Activated T-helper 2 cell treated with anti-CD3 and anti-CD28 coated beads, Interferon-gamma antibody, Interleukin-2, Interleukin-4, amounts not matched to agents 10 μg/mL and 5 μg/mL and 100 μg/mL, durations not matched to agents 14 hours and 24 hours and 36 hours (primary cell): ENCODE results near the gene KLHL6. TPM values are rescaled to one million over a fixed set of nuclear protein-coding genes. Genes with fewer than 3 reads are reported as not detected.

Source experiments
- DNase-seq: peaks from one replicate; pipeline ENCODE4 v3.0.0; 2021; ENCODE audit warnings: low spot score
- H3K27ac Mint-ChIP-seq: one replicate; pipeline ENCODE4 v1.8.0; 2021; ENCODE audit warnings: mixed read lengths
- H3K27me3 Mint-ChIP-seq: one replicate; pipeline ENCODE4 v1.8.0; 2021; ENCODE audit warnings: low read depth, mixed read lengths
- H3K36me3 Mint-ChIP-seq: one replicate; pipeline ENCODE4 v1.8.0; 2021; ENCODE audit warnings: low read depth, mixed read lengths
- H3K4me1 Mint-ChIP-seq: one replicate; pipeline ENCODE4 v1.8.0; 2021; ENCODE audit warnings: low read depth, mixed read lengths
- H3K4me3 Mint-ChIP-seq: one replicate; pipeline ENCODE4 v1.8.0; 2021; ENCODE audit warnings: low read depth, mild to moderate bottlenecking, moderate library complexity, mixed read lengths
- H3K9me3 Mint-ChIP-seq: one replicate; pipeline ENCODE4 v1.8.0; 2021; ENCODE audit warnings: mixed read lengths
- intact Hi-C: fragments of 100-400 bp; cut with micrococcal nuclease; formaldehyde crosslinking; loops from one replicate; pipeline ENCODE4 v1.15.1; 2023
- total RNA-seq: library from RNA; stranded (reverse); gene quantifications from 2 replicates; pipeline ENCODE4 v1.2.3, GENCODE V29; 2022

Gene KLHL6
- total RNA-seq, 1 donor from 2014 or later, result 29.7 TPM

DNA sequence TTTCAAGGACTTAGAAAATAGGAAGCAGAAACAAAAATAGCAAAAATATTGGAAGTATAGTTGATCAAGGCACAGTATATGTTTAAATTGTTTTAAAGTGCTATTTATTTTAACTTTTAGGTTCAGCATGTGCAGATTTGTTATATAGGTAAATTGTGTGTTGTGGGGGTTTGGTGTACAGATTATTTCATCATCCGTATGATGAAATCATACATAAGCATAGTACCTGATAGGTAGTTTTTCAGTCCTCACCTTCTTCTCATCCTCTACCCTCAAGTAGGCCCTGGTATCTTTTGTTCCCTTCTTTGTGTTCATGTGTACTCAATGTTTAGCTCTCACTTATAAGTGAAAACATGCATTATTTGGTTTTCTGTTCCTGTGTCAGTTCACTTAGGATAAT lies 50.9 kb downstream of the KLHL6 start:
- Mint-ChIP-seq H3K36me3 (peaks cover 70% of the 10 kb centered on the region), H3K27ac (no peak overlapping the region), H3K27me3 (no peaks in the 10 kb centered on the region), H3K4me1 (peaks cover 5% of the 10 kb centered on the region), H3K9me3 (no peaks in the 10 kb centered on the region), H3K4me3 (no peak overlapping the region)
- intact Hi-C loops, result no loop called here
- DNase-seq, result no peak

DNA sequence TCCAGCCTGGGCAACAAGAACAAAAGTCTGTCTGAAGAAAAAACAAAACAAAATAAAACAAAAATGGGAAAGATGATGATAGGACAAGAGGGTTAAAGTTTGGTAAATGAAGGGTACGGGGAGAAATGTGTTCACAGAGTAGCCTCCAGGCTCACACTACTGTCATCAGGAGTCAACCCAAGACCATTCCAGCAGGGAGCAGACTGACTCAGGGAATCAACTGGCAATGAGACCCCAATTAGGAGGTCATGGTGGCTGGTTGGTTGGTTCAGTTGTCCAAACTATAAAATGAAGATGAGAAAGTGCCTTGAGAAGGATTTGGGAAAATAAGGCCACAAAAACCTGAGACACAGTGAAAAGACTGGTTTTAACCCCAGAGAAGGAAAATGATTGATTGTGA lies 51.8 kb downstream of the KLHL6 start:
- intact Hi-C loops, result no loop called here
- Mint-ChIP-seq H3K36me3 (peaks cover 74% of the 10 kb centered on the region), H3K27me3 (no peaks in the 10 kb centered on the region), H3K4me1 (peaks cover 5% of the 10 kb centered on the region), H3K9me3 (no peaks in the 10 kb centered on the region), H3K4me3 (no peak overlapping the region), H3K27ac (no peak overlapping the region)
- DNase-seq, result no peak

- H3K36me3 Mint-ChIP-seq, result peaks cover 68% of the 10 kb centered on the region
- H3K27ac Mint-ChIP-seq, result no peak overlapping the region
- no peak for DNase-seq
- H3K9me3 Mint-ChIP-seq, result no peaks in the 10 kb centered on the region
- H3K4me1 Mint-ChIP-seq, result peaks cover 5% of the 10 kb centered on the region
- intact Hi-C loops, result no loop called here
- no peak overlapping the region for H3K4me3 Mint-ChIP-seq
- no peaks in the 10 kb centered on the region for H3K27me3 Mint-ChIP-seq
Observed at GRCh38 chr3:183502237-183503181, 53.0 kb downstream of the KLHL6 start.

GRCh38 chr3:183500981-183501704 lies 54.4 kb downstream of the KLHL6 start:
- Mint-ChIP-seq H3K9me3 (no peaks in the 10 kb centered on the region), H3K4me1 (peaks cover 1% of the 10 kb centered on the region), H3K36me3 (peaks cover 61% of the 10 kb centered on the region), H3K27me3 (no peaks in the 10 kb centered on the region), H3K27ac (no peak overlapping the region), H3K4me3 (no peak overlapping the region)
- DNase-seq, result no peak
- intact Hi-C loops, result no loop called here

GRCh38 chr3:183500319-183500718 lies 55.2 kb downstream of the KLHL6 start:
- no peak for DNase-seq
- peaks cover 59% of the 10 kb centered on the region for H3K36me3 Mint-ChIP-seq
- intact Hi-C loops, result no loop called here
- H3K27ac Mint-ChIP-seq, result no peak overlapping the region
- H3K4me3 Mint-ChIP-seq, result no peak overlapping the region
- no peaks in the 10 kb centered on the region for H3K27me3 Mint-ChIP-seq
- H3K9me3 Mint-ChIP-seq, result no peaks in the 10 kb centered on the region
- peaks cover 1% of the 10 kb centered on the region for H3K4me1 Mint-ChIP-seq

DNA sequence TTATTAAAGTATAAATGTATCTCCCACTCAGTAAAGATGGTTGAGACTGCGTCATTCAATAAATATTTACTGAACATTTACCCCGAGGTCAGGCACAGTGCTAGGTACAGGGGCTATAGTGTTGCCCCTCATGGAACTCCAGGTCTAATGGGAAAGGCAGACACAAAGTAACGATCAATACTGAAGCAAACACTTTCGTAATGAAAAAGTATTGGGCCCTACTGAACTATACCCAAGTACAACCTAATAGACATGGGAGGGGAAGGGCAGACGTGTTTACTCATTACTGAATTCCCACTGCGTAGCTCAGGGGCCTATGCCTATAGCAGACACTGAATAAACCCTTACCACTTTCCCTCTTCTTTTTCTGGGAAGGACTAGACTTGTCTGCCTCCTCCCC lies 56.9 kb downstream of the KLHL6 start:
- Mint-ChIP-seq H3K27ac (no peak overlapping the region), H3K36me3 (peaks cover 55% of the 10 kb centered on the region), H3K4me3 (no peak overlapping the region), H3K9me3 (no peaks in the 10 kb centered on the region), H3K4me1 (peaks cover 1% of the 10 kb centered on the region), H3K27me3 (no peaks in the 10 kb centered on the region)
- intact Hi-C loops, result no loop called here
- DNase-seq, result no peak

DNA sequence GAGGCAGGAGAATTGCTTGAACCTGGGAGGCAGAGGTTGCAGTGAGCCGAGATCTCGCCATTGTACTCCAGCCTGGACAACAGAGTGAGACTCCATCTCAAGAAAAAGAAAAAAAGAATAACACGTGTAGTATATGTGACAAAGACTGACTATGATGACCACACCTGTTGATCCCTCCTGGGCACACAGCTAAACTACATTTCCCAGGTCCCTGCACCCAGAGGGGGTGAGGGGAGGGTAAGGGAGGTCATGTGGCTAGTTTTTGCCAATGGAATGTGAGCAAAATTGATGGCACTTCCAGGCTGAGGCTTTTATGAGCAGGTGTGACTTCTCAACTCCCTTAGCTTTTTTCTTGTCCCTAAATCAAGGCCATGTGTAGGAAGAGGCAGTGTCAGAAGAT lies 58.2 kb downstream of the KLHL6 start:
- Mint-ChIP-seq H3K36me3 (peaks cover 54% of the 10 kb centered on the region), H3K9me3 (no peaks in the 10 kb centered on the region), H3K4me3 (no peak overlapping the region), H3K27ac (no peak overlapping the region), H3K27me3 (no peaks in the 10 kb centered on the region), H3K4me1 (peaks cover 1% of the 10 kb centered on the region)
- DNase-seq, result no peak
- intact Hi-C loops, result no loop called here

DNA sequence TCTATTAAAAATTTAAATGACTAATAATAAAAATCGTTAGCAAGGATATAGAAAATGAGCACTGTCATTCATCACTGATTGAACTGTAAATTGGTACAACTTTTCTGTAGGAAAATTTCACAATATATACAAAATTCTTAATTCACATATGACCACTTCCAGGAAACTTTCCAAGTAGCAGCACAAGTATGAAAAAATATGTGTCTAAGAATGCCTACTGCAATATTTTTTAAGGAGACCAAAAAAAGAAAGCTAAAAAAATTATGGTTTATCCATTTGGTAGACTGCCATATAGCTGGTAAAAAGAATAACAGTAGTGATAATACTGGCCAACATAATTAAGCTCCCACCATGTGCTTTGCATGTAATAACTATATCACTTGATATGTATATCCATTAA lies 59.2 kb downstream of the KLHL6 start:
- DNase-seq, result no peak
- Mint-ChIP-seq H3K36me3 (peaks cover 60% of the 10 kb centered on the region), H3K4me3 (no peak overlapping the region), H3K9me3 (no peaks in the 10 kb centered on the region), H3K27me3 (no peaks in the 10 kb centered on the region), H3K4me1 (peaks cover 1% of the 10 kb centered on the region), H3K27ac (no peak overlapping the region)
- intact Hi-C loops, result no loop called here

- Mint-ChIP-seq H3K4me1 (peaks cover 1% of the 10 kb centered on the region), H3K4me3 (no peak overlapping the region), H3K27ac (no peak overlapping the region), H3K9me3 (no peaks in the 10 kb centered on the region), H3K27me3 (no peaks in the 10 kb centered on the region), H3K36me3 (peaks cover 58% of the 10 kb centered on the region)
- DNase-seq, result no peak
- intact Hi-C loops, result no loop called here
Observed at GRCh38 chr3:183494341-183494740, 61.2 kb downstream of the KLHL6 start.

DNA sequence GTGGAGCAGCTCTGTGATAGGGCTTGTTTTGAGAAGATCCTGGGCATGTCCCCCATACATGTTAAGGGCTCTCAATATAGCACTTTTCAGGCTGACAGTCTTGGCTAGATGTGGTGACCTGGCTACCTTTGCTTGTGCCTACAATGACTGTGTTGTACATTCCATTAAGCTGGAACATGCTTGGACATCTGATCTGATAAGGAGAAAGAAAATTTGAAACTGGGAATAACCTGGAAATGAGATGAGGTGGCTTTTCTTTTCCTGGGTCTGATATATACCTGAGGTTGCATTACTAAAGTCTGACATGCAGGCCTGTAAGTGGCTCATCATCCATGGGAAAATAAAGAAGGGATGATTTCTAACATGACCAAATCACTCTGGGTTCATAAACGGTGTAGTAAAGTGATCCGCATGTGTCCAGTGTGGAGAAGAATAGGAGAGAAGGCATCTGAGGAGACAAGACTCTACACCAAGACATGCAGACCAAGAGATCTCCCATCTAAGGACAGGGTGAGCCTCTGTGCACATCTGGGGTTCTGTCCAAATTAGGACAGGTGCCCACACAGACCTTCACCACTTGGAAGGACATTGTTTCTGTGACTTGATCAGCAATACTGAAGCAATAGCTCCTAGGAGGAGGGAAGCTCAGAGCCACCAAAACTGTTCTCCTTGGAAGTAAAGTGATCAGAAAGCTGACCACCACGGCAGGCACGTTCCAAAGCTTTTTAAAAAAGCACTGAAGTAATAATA lies 62.0 kb downstream of the KLHL6 start:
- Mint-ChIP-seq H3K27ac (no peak overlapping the region), H3K9me3 (no peaks in the 10 kb centered on the region), H3K4me3 (no peak overlapping the region), H3K27me3 (no peaks in the 10 kb centered on the region), H3K36me3 (peaks cover 52% of the 10 kb centered on the region), H3K4me1 (peaks cover 1% of the 10 kb centered on the region)
- DNase-seq, result no peak
- intact Hi-C loops, result no loop called here

DNA sequence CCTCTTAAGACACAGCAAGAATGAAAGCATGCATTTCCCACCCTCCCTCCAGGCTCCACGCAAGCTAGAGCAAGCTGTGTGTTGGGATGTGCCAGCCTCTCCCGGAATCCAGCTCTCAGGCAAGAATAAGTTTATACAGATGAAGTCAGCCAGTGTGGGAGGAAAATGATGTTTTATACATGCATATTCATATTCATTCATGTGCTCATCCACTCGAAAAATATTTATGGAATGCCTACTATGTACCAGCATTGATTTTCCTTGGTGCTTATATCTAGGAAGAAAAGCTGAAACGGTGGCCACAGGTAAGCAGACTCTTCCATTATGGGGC lies 62.7 kb downstream of the KLHL6 start:
- peaks cover 1% of the 10 kb centered on the region for H3K4me1 Mint-ChIP-seq
- intact Hi-C loops, result no loop called here
- no peaks in the 10 kb centered on the region for H3K9me3 Mint-ChIP-seq
- no peaks in the 10 kb centered on the region for H3K27me3 Mint-ChIP-seq
- DNase-seq, result no peak
- H3K27ac Mint-ChIP-seq, result no peak overlapping the region
- peaks cover 49% of the 10 kb centered on the region for H3K36me3 Mint-ChIP-seq
- no peak overlapping the region for H3K4me3 Mint-ChIP-seq

GRCh38 chr3:183491923-183492848 lies 63.3 kb downstream of the KLHL6 start:
- no peak for DNase-seq
- no peak overlapping the region for H3K4me3 Mint-ChIP-seq
- intact Hi-C loops, result no loop called here
- no peak overlapping the region for H3K27ac Mint-ChIP-seq
- no peaks in the 10 kb centered on the region for H3K9me3 Mint-ChIP-seq
- peaks cover 47% of the 10 kb centered on the region for H3K36me3 Mint-ChIP-seq
- peaks cover 1% of the 10 kb centered on the region for H3K4me1 Mint-ChIP-seq
- H3K27me3 Mint-ChIP-seq, result no peaks in the 10 kb centered on the region
